Measurements from ENCODE around the gene VWA5B1. TPM values are rescaled to one million over a fixed set of nuclear protein-coding genes. Genes with fewer than 3 reads are reported as not detected.

The VWA5B1 gene
- total and polyA plus RNA-seq, 2 of the 4 experiments (the other 2 are of a cell fraction) = not detected

GRCh38 chr1:20351911-20352701 lies 61.4 kb downstream of the VWA5B1 start:
- Histone ChIP-seq H3K14ac (replicated peaks; ENCODE audit: low read depth, low read length) (no peak overlapping the region), H2AFZ (replicated peaks; ENCODE audit: low read length, poor library complexity) (peak overlapping the region; percentile 41), H3K4me1 (ENCODE audit: control insufficient read depth, insufficient read depth, low read length) (no peaks in the 10 kb centered on the region; the same call in 1 of the 2 replicates), H3K9me1 (ENCODE audit: insufficient read depth, low read length) (no peaks in the 10 kb centered on the region), H3K27ac (ENCODE audit: insufficient read depth, low read length) (no peak overlapping the region), H3K23ac (ENCODE audit: low read depth, low read length) (no peak overlapping the region), H2AK5ac (ENCODE audit: low read depth, low read length) (no peak overlapping the region), H3K9me3 (ENCODE audit: control insufficient read depth, insufficient read depth, low read length) (no peaks in the 10 kb centered on the region), H3K56ac (ENCODE audit: extremely low read depth, insufficient read depth, low read length) (no peak overlapping the region), H2BK5ac (ENCODE audit: low read depth, low read length, poor library complexity, severe bottlenecking) (no peak overlapping the region), H2BK120ac (ENCODE audit: low read depth, low read length) (no peak overlapping the region), H3K18ac (ENCODE audit: low read depth, low read length) (no peak overlapping the region), H4K20me1 (ENCODE audit: insufficient read depth, low read length) (no peaks in the 10 kb centered on the region), H2BK20ac (ENCODE audit: low read depth, low read length) (no peak overlapping the region), H3K27me3 (ENCODE audit: control insufficient read depth, insufficient read depth, low read length) (peaks cover 21% of the 10 kb centered on the region), H3K79me1 (ENCODE audit: low read depth in 1 of 2, low read length in 2 of 2) (no peaks in the 10 kb centered on the region), H4K5ac (ENCODE audit: low read depth, low read length) (no peak overlapping the region), H3K4me3 (ENCODE audit: insufficient read depth, low read depth, low read length) (no peak overlapping the region), H2AK9ac (replicated peaks; ENCODE audit: low read depth, low read length, poor library complexity) (no peak overlapping the region), H2BK15ac (ENCODE audit: low read depth, low read length) (no peak overlapping the region), H4K8ac (ENCODE audit: low read depth in 2 of 2, low read length in 2 of 2) (no peak overlapping the region), H3K4me2 (ENCODE audit: low read depth, low read length) (no peak overlapping the region), H3K36me3 (ENCODE audit: control insufficient read depth, insufficient read depth, low read length) (no peaks in the 10 kb centered on the region), H3K4ac (ENCODE audit: low read depth, low read length) (no peak overlapping the region), H3K9ac (ENCODE audit: low read depth, low read length) (no peak overlapping the region), H4K91ac (ENCODE audit: insufficient read depth, low read depth, low read length) (no peak overlapping the region)
- 50% methylated on average over 4 of the region's 9 CpGs; no CpG with 5 or more reads in 1 of the 2 experiments for WGBS, 2 experiments (ENCODE audit: extremely low coverage in 2 of 2, insufficient read length in 1 of 2)
- in situ Hi-C loops (cut with MboI; ENCODE audit: low sequenced_read_pairs) (no loop called here), dilution Hi-C loops (cut with HindIII; ENCODE audit: low sequenced_read_pairs, unreplicated experiment) (no loop called here), intact Hi-C loops (cut with micrococcal nuclease) (no loop called here)
- ATAC-seq (ENCODE audit: low read depth) = no peak
- BruUV-seq (replicated peaks) = no TSS peak
- POLR2A ChIA-PET (ENCODE audit: unreplicated experiment) = no interaction called here
- CTCF ChIA-PET = interaction anchor here (0.6 kb wide), 1 partner anchor 1335 kb away, joined by 3 read pairs; no protein-coding TSS in a partner anchor
- no peak for DNase-seq
- no peak for TF ChIP-seq RFX5 (IDR thresholded peaks at IDR 0.05; ENCODE audit: low read depth, low read length)
- no peak for TF ChIP-seq POLR2A (IDR thresholded peaks at IDR 0.05; ENCODE audit: low read depth, low read length)
- no peak for TF ChIP-seq MAFK (IDR thresholded peaks at IDR 0.05; ENCODE audit: low read depth, low read length)
- no peak for TF ChIP-seq MAZ (IDR thresholded peaks at IDR 0.05; ENCODE audit: borderline replicate concordance, low read depth, low read length)
- TF ChIP-seq USF2 (IDR thresholded peaks at IDR 0.05; ENCODE audit: low read depth, low read length) = no peak
- no peak for TF ChIP-seq RCOR1 (IDR thresholded peaks at IDR 0.05; ENCODE audit: insufficient replicate concordance, low read length)
- no peak for TF ChIP-seq CHD1 (IDR thresholded peaks at IDR 0.05; ENCODE audit: low read depth, low read length)
- no peak for TF ChIP-seq SMC3 (IDR thresholded peaks at IDR 0.05; ENCODE audit: low read depth, low read length)
- no peak for TF ChIP-seq MXI1 (IDR thresholded peaks at IDR 0.05; ENCODE audit: borderline replicate concordance, low read depth, low read length)
- no peak for TF ChIP-seq FOS (IDR thresholded peaks at IDR 0.05; ENCODE audit: low read depth, low read length)
- no peak for TF ChIP-seq BHLHE40 (IDR thresholded peaks at IDR 0.05; ENCODE audit: low read depth, low read length)
- no peak for TF ChIP-seq ELK1 (IDR thresholded peaks at IDR 0.05; ENCODE audit: borderline replicate concordance, low read depth, low read length)
- TF ChIP-seq CTCF (conservative IDR thresholded peaks at IDR 0.05; ENCODE audit: low read depth, low read length) = no peak
- no peak for TF ChIP-seq CEBPB (IDR thresholded peaks at IDR 0.05; ENCODE audit: low read depth, low read length)
- no peak for TF ChIP-seq RAD21 (IDR thresholded peaks at IDR 0.05; ENCODE audit: low read length)

Data from IMR-90 (cell line).